SJSA1 (cell line): ENCODE measurements around the gene ABCF1. TPM values are rescaled to one million over a fixed set of nuclear protein-coding genes. Genes with fewer than 3 reads are reported as not detected.
"Not testable (repeated sequence)": the region's sequence is repeated elsewhere in the genome, so short reads cannot be mapped to it uniquely, and the experiment has no call there.

Source experiments
- DNase-seq, 2 experiments: peaks; one replicate each; pipeline ENCODE4 v3.0.0-alpha.2; 2015 to 2020; ENCODE audit warnings: low spot score in 2 of 2, low read depth in 1 of 2
- H3K27ac ChIP-seq: fragments of 250-450 bp; sonication (Bioruptor Pico); 2 replicates; pipeline ENCODE4 v1.5.1; 2020; ENCODE audit warnings: mild to moderate bottlenecking, moderate library complexity
- H3K27me3 ChIP-seq: fragments of 250-450 bp; sonication (Bioruptor Pico); replicated peaks from 2 replicates; pipeline ENCODE4 v1.5.1; 2020; ENCODE audit warnings: mild to moderate bottlenecking, moderate library complexity
- H3K36me3 ChIP-seq: fragments of 250-450 bp; sonication (Bioruptor Pico); 2 replicates; pipeline ENCODE4 v1.5.1; 2020; ENCODE audit warnings: mild to moderate bottlenecking
- H3K4me1 ChIP-seq: fragments of 250-450 bp; sonication (Bioruptor Pico); replicated peaks from 2 replicates; pipeline ENCODE4 v1.6.1; 2021; ENCODE audit warnings: mild to moderate bottlenecking
- H3K4me3 ChIP-seq: fragments of 250-450 bp; sonication (Bioruptor Pico); 2 replicates; pipeline ENCODE4 v1.5.1; 2020; ENCODE audit warnings: mild to moderate bottlenecking
- H3K9me3 ChIP-seq: fragments of 250-450 bp; sonication (Bioruptor Pico); replicated peaks from 2 replicates; pipeline ENCODE4 v1.5.1; 2020; ENCODE audit warnings: mild to moderate bottlenecking
- total RNA-seq: library from RNA; depleted of rRNA; stranded (reverse); fragments of >200 nt; shearing (Covaris generic); gene quantifications from 2 replicates; pipeline ENCODE4 v1.2.3, GENCODE V29; 2014

Gene ABCF1
- total RNA-seq, 1 experiment from 2014 or later: 59.3 TPM

DNA sequence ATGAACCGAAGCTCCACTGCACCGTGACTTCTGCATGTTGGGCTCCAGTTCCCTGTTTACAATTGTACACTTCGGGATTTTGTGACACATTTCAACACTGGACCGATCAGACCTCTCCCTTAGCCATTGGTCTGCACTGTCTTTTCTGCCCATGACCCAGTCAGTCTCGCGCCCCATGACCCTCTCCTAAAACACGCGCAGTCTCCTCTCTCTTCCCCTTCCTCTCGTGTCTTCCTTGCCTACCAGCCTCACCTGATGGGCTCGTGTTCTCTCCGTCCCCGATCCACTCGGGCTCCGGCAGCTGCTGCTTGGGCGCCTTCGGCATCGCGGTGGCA is 535 bp upstream of the ABCF1 start:
- Histone ChIP-seq H3K4me3 (peak overlapping the region; percentile 68), H3K36me3 (peaks cover 24% of the 10 kb centered on the region), H3K9me3 (no peaks in the 10 kb centered on the region), H3K27ac (0 out of 2 replicates have a peak overlapping the region, but pooled peaks have one; percentile 5), H3K4me1 (peaks cover 13% of the 10 kb centered on the region), H3K27me3 (no peaks in the 10 kb centered on the region)
- no peak for DNase-seq

DNA sequence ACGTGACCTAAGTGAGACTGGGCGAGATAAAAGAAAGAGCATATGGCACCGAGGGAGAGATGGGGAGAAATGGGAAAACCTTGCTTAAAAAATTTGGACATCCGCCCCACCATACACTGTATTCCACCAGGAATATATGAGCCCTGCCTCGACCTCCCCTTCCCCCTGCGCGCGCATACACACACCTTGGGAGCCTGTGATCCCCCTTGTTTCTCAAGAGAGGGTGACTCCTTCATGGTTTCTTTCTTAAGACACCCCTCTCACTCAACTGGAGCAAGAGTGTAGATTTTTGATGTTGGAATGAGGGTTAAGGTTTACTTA is 480 bp downstream of the ABCF1 start:
- H3K4me3 ChIP-seq: peak overlapping the region; percentile 68
- DNase-seq: no peak
- H3K27ac ChIP-seq: peak overlapping the region; percentile 83
- H3K36me3 ChIP-seq: peaks cover 31% of the 10 kb centered on the region
- no peaks in the 10 kb centered on the region for H3K27me3 ChIP-seq
- H3K4me1 ChIP-seq: peaks cover 13% of the 10 kb centered on the region
- no peaks in the 10 kb centered on the region for H3K9me3 ChIP-seq

DNA sequence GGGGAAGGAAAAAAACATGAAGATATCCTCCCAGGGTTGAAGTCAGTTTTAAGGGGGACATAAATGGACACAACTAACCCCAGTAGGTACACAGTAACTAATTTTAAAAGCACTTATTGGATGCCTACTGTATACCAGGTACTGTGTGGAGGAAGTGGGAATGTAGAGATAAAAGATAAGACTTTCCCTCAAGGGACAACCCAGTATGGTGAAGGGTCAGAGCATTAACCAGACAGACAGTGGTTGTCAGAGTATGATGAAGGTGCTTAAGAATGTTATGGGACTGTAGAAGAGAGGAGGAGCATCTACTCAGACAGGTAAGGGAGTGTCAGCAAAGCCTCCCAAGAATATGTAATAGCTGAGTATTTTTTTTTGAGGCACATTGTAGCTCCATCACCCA is 906 bp downstream of the ABCF1 start:
- no peaks in the 10 kb centered on the region for H3K9me3 ChIP-seq
- H3K4me3 ChIP-seq: peak overlapping the region; percentile 68
- H3K27ac ChIP-seq: peak overlapping the region; percentile 83; the same call in 1 of the 2 replicates
- H3K27me3 ChIP-seq: no peaks in the 10 kb centered on the region
- DNase-seq: no peak
- H3K4me1 ChIP-seq: peaks cover 13% of the 10 kb centered on the region
- H3K36me3 ChIP-seq: peaks cover 35% of the 10 kb centered on the region

DNA sequence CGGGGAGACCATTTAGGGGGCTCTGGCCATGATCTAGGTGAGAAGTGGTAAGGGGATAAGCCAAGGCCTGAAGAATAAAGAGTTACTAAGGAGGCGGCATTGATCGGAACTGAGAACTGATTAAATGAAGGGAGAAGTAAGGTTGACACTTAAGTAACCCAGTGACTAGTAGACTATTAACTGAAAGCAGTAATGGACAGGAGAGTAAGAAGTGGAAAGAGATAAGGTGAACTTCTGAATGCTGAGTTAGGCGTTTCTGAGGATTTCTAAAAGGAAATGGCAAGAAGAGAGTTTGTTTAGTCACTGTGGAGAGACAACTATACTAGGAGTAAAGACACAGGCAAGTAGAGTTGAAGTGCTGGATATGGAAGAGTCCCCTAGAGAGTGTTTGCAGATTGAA is 1.9 kb downstream of the ABCF1 start:
- no peak for DNase-seq
- Histone ChIP-seq H3K27ac (no peak overlapping the region), H3K27me3 (no peaks in the 10 kb centered on the region), H3K4me3 (no peak overlapping the region), H3K36me3 (peaks cover 45% of the 10 kb centered on the region), H3K4me1 (peaks cover 13% of the 10 kb centered on the region), H3K9me3 (no peaks in the 10 kb centered on the region)

DNA sequence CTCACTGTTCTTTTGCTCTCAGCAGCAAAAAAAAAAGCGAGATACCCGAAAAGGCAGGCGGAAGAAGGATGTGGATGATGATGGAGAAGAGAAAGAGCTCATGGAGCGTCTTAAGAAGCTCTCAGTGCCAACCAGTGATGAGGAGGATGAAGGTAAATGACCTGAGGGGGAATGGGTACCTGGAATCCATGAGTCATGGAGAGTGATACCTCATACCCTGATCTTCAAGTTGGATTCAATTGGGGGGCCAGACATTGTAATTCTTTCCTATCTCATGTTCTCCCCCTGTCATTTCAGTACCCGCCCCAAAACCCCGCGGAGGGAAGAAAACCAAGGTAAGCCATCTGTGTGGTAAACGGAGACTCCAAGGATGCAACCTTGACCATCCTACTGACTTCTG is 6.8 kb downstream of the ABCF1 start:
- H3K4me3 ChIP-seq: no peak overlapping the region
- H3K9me3 ChIP-seq: no peaks in the 10 kb centered on the region
- DNase-seq: no peak
- no peaks in the 10 kb centered on the region for H3K27me3 ChIP-seq
- no peak overlapping the region for H3K27ac ChIP-seq
- no peaks in the 10 kb centered on the region for H3K4me1 ChIP-seq
- peaks cover 80% of the 10 kb centered on the region for H3K36me3 ChIP-seq

DNA sequence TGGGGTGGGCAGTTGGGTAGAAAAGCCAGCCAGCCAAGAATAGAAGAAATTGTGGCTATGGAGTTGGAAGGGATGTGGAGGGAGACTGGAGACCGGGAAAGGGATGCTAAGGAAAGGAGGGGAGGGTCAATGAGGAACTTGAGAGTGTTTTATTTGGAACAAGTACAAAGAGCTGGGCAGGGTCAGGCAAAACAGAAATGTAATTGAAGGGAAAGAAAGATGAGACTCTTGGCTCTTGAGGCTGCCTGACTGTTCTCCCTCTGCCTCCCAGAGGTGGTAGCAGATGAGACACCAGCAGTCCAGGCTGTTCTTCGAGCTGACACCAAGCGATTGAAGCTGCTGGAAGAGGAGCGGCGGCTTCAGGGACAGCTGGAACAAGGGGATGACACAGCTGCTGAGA is 12.7 kb downstream of the ABCF1 start:
- no peak overlapping the region for H3K4me3 ChIP-seq
- H3K4me1 ChIP-seq: no peaks in the 10 kb centered on the region
- no peaks in the 10 kb centered on the region for H3K27me3 ChIP-seq
- no peak overlapping the region for H3K27ac ChIP-seq
- H3K9me3 ChIP-seq: no peaks in the 10 kb centered on the region
- no peak for DNase-seq
- peaks cover 94% of the 10 kb centered on the region for H3K36me3 ChIP-seq

DNA sequence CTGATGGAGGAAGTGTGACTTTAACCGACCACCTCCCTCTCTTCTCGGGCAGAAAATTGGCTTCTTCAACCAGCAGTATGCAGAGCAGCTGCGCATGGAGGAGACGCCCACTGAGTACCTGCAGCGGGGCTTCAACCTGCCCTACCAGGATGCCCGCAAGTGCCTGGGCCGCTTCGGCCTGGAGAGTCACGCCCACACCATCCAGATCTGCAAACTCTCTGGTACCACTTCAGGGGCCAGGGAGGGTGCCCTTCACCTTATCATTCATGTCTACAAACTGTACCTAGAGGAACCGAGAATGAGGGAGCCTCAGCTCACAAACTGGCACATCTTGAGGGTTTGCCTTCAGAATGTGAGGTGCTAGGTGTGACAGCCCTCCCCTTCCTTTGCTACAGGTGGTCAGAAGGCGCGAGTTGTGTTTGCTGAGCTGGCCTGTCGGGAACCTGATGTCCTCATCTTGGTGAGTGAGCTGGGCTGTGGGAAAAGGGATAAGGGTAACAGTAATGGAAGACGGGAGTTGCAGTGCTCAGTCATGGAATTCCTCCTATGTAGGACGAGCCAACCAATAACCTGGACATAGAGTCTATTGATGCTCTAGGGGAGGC is 18.6 kb downstream of the ABCF1 start:
- Histone ChIP-seq H3K36me3 (peaks cover 90% of the 10 kb centered on the region), H3K27ac (no peak overlapping the region), H3K9me3 (no peaks in the 10 kb centered on the region), H3K27me3 (no peaks in the 10 kb centered on the region), H3K4me1 (no peaks in the 10 kb centered on the region), H3K4me3 (no peak overlapping the region)
- no peak for DNase-seq

DNA sequence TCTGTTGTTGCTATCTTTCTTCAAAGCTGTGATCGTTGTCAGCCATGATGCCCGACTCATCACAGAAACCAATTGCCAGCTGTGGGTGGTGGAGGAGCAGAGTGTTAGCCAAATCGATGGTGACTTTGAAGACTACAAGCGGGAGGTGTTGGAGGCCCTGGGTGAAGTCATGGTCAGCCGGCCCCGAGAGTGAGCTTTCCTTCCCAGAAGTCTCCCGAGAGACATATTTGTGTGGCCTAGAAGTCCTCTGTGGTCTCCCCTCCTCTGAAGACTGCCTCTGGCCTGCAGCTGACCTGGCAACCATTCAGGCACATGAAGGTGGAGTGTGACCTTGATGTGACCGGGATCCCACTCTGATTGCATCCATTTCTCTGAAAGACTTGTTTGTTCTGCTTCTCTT is 19.3 kb downstream of the ABCF1 start:
- H3K9me3 ChIP-seq: no peaks in the 10 kb centered on the region
- H3K27ac ChIP-seq: no peak overlapping the region
- no peaks in the 10 kb centered on the region for H3K4me1 ChIP-seq
- no peak overlapping the region for H3K4me3 ChIP-seq
- peaks cover 90% of the 10 kb centered on the region for H3K36me3 ChIP-seq
- H3K27me3 ChIP-seq: no peaks in the 10 kb centered on the region
- no peak for DNase-seq

DNA sequence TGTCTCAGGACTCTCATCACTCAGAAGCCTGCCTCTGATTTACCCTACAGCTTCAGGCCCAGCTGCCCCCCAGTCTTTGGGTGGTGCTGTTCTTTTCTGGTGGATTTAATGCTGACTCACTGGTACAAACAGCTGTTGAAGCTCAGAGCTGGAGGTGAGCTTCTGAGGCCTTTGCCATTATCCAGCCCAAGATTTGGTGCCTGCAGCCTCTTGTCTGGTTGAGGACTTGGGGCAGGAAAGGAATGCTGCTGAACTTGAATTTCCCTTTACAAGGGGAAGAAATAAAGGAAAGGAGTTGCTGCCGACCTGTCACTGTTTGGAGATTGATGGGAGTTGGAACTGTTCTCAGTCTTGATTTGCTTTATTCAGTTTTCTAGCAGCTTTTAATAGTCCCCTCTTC is 19.8 kb downstream of the ABCF1 start:
- Histone ChIP-seq H3K4me3 (no peak overlapping the region), H3K36me3 (peaks cover 86% of the 10 kb centered on the region), H3K27me3 (no peaks in the 10 kb centered on the region), H3K4me1 (no peaks in the 10 kb centered on the region), H3K9me3 (no peaks in the 10 kb centered on the region), H3K27ac (no peak overlapping the region)
- no peak for DNase-seq

DNA sequence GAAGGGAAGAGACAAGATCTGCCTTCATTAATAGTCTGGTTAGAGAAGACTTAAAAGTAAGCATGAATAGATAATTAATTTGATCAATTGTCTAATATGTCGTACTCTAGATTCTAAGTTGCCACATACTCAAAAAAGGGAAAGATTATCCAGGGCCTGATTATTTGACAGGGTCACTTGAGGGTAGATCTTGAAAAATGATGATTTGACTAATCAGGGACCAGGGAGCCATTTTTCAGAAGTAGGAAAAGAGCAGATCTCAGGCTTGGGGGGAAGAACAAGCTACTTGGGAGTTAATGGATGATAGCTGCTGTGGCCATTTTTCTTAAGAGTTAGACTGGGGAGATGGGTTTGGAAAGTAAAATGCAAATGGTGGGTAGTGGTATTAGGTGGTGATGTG is 21.0 kb downstream of the ABCF1 start:
- Histone ChIP-seq H3K27ac (no peak overlapping the region), H3K36me3 (peaks cover 76% of the 10 kb centered on the region), H3K27me3 (no peaks in the 10 kb centered on the region), H3K4me1 (no peaks in the 10 kb centered on the region), H3K4me3 (no peak overlapping the region), H3K9me3 (no peaks in the 10 kb centered on the region)
- DNase-seq: no peak

DNA sequence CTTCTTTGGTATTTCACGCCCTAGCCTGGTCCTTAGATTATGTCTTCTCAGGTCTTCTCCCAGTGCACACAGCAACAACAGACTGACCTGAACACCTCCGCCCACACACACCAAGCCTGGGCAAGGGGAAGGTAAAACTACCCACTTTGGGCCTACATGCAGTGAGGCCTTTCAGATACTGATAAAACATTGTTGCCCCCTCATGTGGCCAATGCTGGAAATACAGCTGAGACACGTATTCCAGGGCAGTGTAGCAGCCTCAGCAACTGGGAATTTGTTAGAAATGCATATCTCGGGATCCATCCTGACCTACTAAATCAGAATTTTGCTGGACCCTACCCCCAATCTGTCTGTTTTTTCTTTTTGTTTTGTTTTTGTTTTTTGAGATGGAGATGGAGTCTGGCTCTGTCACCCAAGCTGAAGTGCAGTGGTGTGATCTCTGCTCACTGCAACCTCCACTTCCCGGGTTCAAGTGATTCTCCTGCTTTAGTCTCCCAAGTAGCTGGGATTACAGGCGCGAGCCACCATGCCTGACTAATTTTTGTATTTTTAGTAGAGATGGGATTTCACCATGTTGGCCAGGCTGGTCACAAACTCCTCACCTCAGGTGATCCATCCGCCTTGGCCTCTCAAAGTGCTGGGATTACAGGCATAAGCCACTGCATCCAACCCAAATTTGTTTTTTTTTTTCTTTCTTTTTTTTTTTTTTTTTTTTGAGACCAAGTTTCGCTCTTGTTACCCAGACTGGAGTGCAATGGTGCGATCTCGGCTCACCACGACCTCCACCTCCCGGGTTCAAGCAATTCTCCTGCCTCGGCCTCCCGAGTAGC is 26.3 kb downstream of the ABCF1 start:
- H3K9me3 ChIP-seq, H3K27ac ChIP-seq, H3K4me1 ChIP-seq, H3K4me3 ChIP-seq, H3K27me3 ChIP-seq: not testable (repeated sequence)
- DNase-seq: peak; percentile 62 to 79
- peaks cover 63% of the 10 kb centered on the region for H3K36me3 ChIP-seq

DNA sequence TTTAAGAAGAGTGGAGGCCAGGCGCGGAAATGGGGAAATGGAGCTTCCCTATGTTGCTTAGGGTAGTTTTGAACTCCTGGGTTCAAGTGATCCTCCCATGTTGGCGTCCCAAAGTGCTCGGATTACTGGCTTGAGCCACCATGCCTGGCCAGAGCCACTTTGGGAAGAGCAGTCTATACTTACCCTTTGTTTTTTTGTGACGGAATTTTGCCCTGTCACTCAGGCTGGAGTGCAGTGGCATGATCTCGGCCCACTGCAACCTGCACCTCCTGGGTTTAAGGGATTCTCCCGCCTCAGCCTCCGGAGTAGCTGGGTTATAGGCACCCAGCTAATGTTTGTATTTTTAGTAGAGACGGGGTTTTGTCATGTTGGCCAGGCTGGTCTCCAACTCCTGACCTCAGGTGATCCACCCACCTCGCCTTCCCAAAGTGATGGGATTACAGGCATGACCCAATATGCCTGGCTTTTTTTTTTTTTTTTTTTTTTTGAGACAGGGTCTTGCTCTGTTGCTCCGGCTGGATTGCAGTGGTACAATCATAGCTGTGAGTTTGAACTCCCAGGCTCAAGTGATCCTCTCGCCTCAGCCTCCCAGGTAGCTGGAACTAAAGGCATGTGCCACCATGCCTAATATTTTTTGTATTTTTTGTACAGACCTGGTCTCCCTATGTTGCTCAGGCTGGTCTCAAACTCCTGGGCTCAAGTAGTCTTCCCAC is 27.8 kb downstream of the ABCF1 start:
- no peak for DNase-seq
- H3K9me3 ChIP-seq: no peaks in the 10 kb centered on the region
- H3K4me3 ChIP-seq: no peak overlapping the region
- H3K4me1 ChIP-seq: no peaks in the 10 kb centered on the region
- H3K36me3 ChIP-seq: peaks cover 69% of the 10 kb centered on the region
- no peaks in the 10 kb centered on the region for H3K27me3 ChIP-seq
- no peak overlapping the region for H3K27ac ChIP-seq

DNA sequence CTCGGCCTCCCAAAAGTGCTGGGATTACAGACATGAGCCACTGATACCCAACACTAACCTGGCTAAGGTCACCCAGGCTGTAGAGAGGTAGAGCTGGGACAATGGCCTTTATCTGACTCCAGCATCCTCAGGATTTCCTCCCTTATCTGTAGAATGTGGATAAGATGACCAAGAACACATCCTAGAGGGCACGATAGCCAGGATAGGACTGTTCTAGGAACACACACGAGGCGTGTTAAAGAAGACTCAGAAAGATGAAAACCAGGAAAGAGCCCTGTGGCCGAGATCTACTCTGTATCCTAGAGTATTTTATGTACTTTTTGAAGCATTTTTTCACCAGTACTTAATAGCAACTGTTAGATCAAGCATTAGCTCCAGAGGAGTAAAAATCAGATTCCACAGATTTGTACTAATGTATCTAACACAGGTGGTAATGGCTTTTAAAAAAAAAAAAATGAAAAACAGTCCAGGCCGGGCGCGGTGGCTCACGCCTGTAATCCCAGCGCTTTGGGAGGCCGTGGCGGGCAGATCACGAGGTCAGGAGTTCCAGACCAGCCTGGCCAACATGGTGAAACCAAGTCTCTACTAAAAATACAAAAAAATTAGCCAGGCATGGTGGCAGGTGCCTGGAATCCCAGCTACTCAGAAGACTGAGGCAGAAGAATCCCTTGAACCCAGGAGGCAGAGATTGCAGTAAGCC is 28.5 kb downstream of the ABCF1 start:
- Histone ChIP-seq H3K4me1 (no peaks in the 10 kb centered on the region), H3K9me3 (no peaks in the 10 kb centered on the region), H3K27ac (no peak overlapping the region), H3K27me3 (no peaks in the 10 kb centered on the region), H3K36me3 (peaks cover 69% of the 10 kb centered on the region), H3K4me3 (no peak overlapping the region)
- DNase-seq: no peak

DNA sequence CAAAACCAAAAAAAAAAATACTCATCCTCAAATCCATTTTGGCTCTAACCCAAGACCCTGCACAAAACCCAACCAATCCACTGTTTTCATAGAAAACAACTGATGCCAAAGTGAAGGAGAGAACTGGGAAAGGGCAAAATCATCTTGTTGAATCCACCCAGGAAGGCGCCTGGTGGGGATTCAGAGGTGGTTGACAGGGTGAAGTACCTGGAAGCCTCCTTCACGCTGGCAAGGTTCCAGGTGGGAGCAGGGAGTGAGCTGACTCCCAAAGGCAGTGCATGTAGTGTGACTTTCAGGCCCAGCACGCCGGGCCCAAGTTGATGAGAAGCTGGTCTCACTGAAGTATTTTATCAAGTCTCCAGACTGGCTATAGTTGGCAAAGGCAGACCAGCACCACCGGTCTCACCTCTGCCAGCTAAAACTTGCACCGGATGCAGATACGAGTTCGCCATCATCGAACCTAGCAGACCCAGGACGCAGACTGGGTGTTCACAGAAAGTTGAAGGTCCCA is 29.3 kb downstream of the ABCF1 start:
- Histone ChIP-seq H3K9me3 (no peaks in the 10 kb centered on the region), H3K27me3 (no peaks in the 10 kb centered on the region), H3K27ac (no peak overlapping the region), H3K4me3 (no peak overlapping the region), H3K4me1 (no peaks in the 10 kb centered on the region), H3K36me3 (peaks cover 69% of the 10 kb centered on the region)
- no peak for DNase-seq
